Stimulated activated CD4-positive, alpha-beta T cell treated with anti-CD3 and anti-CD28 coated beads, Interleukin-15, amount 100 ng/mL, for 48 hours (primary cell): ENCODE results near the gene SMG1.
"Not testable (repeated sequence)": the region's sequence is repeated elsewhere in the genome, so short reads cannot be mapped to it uniquely, and the experiment has no call there.

Experiments used
- DNase-seq, 2 donors: peaks; one replicate each; pipeline ENCODE4 v3.0.0-alpha.2; 2020; ENCODE audit warnings: low read depth in 2 of 2

The SMG1 gene

GRCh38 chr16:18759598-18760520, 166.3 kb downstream of the SMG1 start:
- not testable (repeated sequence) for DNase-seq

DNA sequence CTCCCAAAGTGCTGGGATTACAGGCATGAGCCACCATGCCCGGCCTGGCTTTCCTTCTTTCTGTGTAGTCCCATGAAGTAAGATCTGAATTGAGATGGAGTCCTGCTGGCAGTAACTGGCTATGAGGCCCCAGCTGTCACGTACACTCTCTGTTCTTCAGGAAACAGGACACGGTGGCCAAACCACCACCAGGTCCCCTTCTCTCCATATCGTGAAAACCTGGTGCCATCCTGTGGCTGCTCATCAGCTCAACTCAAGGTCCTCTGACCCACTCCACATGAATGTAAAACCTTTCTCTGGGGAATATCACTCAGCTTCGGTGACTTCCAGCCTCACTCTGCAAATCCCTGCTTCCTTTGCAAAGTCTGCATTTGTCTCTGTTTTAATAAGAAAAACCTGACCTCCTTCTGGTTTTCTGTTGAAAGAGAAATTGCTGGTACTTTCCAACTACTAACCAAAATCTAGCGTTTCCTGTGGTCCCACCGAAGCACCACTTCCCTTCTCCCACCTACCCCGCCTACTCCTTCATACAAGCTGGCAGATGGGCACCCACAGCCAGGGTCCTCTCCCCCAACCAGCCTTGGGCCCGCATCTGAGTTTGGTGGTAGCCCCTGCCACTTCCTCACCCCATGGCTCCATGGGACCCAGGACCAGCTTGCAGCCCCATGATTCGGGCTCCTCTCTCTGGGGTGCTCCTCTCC, 168.1 kb downstream of the SMG1 start:
- not testable (repeated sequence) for DNase-seq

GRCh38 chr16:18756639-18757038, 169.6 kb downstream of the SMG1 start:
- DNase-seq, result not testable (repeated sequence)
